NOMO-1 treated with dmso at 0.1 percent for 144 hours (cell line): ENCODE data around the gene FBXO41.
A peak's percentile ranks its signal among the peaks of the same experiment; 100 is the strongest.

Experiments used
- DNase-seq: peaks from one replicate; lab custom pipeline; 2025; ENCODE audit not compliant: unreplicated experiment; lab: John Stamatoyannopoulos, UW

Gene FBXO41

GRCh38 chr2:73214120-73215035 lies 69.9 kb downstream of the FBXO41 start, which contains the start of gene SMYD5:
Gene SMYD5 (plus strand): TSS chr2:73214245. CDS start chr2:73214267, 22 bp downstream.
- peak; percentile 75 for DNase-seq

DNA sequence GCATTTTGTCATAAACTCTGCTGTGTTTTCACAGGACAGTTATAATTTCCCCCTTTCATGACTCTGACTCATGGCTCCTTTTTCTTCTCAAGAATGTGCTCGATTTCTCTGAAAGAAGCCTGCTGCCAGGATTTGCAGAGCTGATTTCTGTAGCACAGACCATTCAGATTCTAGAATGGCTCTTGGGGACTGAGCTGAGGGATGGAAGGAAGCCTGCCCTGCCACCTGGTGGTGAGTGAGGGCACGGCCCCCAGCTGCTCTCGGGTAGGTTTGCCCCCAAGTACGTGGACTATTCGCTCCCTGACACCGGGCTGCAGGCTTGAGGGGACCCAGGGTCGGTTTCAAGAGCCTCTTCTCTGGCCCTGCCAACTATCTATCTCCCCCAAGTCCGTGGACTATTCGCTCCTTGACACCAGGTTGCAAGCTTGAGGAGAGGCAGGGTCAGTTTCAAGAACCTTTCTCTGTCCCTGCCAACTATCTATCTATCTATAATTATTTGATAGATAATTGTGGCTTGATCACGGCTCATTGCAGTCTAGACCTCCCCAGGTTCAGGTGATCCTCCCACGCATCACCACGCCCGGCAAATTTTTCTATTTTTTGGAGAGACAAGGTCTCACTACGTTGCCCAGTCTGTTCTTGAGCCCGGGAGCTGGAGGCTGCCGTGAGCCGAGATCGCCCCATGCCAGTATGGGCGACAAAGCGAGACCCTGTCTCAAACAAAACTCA lies 71.7 kb downstream of the FBXO41 start:
- DNase-seq = peak; percentile 57

DNA sequence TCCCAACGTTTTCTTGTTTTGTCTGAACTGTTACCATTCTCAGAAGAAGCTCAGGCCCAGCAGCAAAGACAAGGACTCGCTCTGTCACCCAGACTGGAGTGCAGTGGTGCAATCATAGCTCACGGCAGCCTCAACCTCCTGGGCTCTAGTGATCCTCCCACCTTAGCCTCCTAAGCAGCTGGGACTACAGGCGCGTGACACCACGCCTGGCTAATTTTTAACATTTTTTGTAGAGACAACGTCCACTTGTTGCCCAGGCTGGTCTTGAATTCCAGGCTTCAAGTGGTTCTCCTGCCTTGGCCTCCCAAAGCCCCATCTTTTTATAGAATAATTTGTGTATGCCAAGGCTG lies 72.2 kb downstream of the FBXO41 start:
- DNase-seq = no peak

DNA sequence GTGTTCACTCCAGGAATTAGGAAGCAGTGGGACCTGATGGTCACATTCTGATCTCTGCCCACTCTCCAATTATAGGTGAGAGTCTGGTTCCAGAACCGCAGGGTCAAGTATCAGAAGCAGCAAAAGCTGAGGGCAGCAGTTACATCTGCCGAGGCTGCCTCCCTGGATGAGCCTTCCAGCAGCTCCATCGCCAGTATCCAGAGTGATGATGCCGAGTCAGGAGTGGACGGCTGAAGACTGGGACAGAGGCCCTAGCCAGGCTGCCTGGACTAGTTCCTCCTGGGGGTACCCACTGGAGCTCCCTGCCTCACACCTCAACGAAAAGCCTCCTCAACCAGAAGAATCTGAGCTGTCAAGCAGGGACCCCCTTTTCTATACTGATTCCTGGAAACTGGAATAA lies 73.6 kb downstream of the FBXO41 start:
- DNase-seq = no peak

DNA sequence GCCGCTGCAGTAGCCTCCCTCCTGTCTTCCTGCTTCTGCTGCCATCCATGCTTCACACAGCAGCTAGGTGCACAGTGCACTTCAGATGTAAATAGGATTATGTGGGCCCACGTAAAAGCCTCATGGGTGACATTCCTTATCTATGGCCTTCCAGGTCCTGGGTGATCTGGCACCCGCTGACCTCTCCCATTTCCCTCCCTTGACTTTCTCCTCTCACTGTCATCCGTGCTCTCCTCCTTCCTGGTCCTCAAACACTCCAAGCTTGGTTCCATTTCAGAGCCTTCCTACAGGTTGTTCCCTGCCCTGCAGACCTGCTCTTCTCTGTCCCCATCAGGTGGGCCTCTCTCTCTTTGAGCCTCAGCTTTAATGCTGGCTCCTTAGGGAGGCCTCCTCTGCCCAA lies 74.3 kb downstream of the FBXO41 start:
- no peak for DNase-seq

DNA sequence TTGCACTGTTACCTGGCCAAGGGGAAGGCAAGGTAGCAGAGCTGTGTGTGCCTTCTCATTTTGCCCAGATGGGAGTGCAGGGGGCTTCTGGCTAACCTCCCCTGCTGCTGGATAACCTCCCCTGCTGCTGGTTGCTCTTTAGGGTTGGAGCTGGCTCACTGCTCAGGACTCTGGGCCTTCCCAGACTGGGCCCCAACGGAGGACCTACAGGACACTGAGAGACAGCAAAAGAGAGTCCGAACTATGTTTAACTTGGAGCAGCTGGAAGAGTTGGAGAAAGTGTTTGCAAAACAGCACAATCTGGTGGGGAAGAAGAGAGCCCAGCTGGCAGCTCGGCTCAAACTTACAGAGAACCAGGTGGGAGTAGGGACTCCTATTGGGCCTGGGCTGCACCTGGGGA lies 76.0 kb downstream of the FBXO41 start:
- no peak for DNase-seq

DNA sequence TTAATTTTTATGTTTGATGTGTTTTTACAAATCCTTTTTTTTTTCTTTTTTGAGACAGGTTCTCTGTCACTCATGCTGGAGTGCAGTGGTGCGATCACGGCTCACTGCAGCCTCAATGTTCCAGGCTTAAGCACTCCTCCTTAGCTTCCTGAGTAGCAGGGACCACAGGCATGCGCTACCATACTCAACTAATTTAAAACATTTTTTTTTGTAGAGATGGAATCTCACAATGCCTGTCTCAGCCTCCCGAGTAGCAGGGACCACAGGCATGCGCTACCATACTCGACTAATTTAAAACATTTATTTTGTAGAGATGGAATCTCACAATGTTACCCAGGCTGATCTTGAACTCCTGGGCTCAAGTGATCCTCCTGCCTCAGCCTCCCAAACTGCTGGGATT lies 78.7 kb downstream of the FBXO41 start:
- no peak for DNase-seq
